Astrocyte (in vitro differentiated cells and primary cell): ENCODE data around the gene ZNF484. TPM values are rescaled to one million over a fixed set of nuclear protein-coding genes. Genes with fewer than 3 reads are reported as not detected.
"Not testable (repeated sequence)": the region's sequence is repeated elsewhere in the genome, so short reads cannot be mapped to it uniquely, and the experiment has no call there.

Source experiments
- DNase-seq: peaks from one replicate; pipeline ENCODE4 v3.0.0-alpha.2; 2010; ENCODE audit warnings: low read depth
- FAIRE-seq: peaks from 2 replicates; lab custom pipeline; 2011; peaks lifted over from hg19 to GRCh38; lab: Jason Lieb, UNC
- H2AFZ ChIP-seq: 2 replicates; pipeline ENCODE4 v1.6.0; 2012; ENCODE audit warnings: low read depth, low read length, inconsistent platforms
- H3K27ac ChIP-seq: 2 replicates; pipeline ENCODE4 v1.5.1; 2011; ENCODE audit warnings: low read depth, low read length, inconsistent platforms
- H3K27me3 ChIP-seq: 2 replicates; pipeline ENCODE4 v1.6.0; 2011; ENCODE audit warnings: low read length, inconsistent platforms; ENCODE audit not compliant: insufficient read depth
- H3K36me3 ChIP-seq: 2 replicates; pipeline ENCODE4 v1.5.1; 2011; ENCODE audit warnings: low read length, inconsistent platforms; ENCODE audit not compliant: insufficient read depth
- H3K4me1 ChIP-seq: 2 replicates; pipeline ENCODE4 v1.5.1; 2011; ENCODE audit warnings: low read length, inconsistent platforms; ENCODE audit not compliant: insufficient read depth
- H3K4me2 ChIP-seq: 2 replicates; pipeline ENCODE4 v1.6.0; 2012; ENCODE audit warnings: low read length, inconsistent platforms
- H3K4me3 ChIP-seq: 2 replicates; pipeline ENCODE4 v1.5.1; 2011; ENCODE audit warnings: low read depth, mild to moderate bottlenecking, low read length, inconsistent platforms; ENCODE audit not compliant: insufficient read depth
- H3K79me2 ChIP-seq: 2 replicates; pipeline ENCODE4 v1.6.0; 2012; ENCODE audit warnings: mild to moderate bottlenecking, low read length, inconsistent platforms; ENCODE audit not compliant: insufficient read depth
- H3K9ac ChIP-seq: 2 replicates; pipeline ENCODE4 v1.6.0; 2012; ENCODE audit warnings: mild to moderate bottlenecking, low read length, inconsistent platforms
- H3K9me3 ChIP-seq: 2 replicates; pipeline ENCODE4 v1.5.1; 2012; ENCODE audit warnings: low read depth, mild to moderate bottlenecking, low read length, inconsistent platforms; ENCODE audit not compliant: insufficient read depth
- H4K20me1 ChIP-seq: 2 replicates; pipeline ENCODE4 v1.6.0; 2012; ENCODE audit warnings: low read length, inconsistent platforms; ENCODE audit not compliant: insufficient read depth
- H3K27ac Mint-ChIP-seq: one replicate; pipeline ENCODE4 v1.8.0; 2021; ENCODE audit warnings: mild to moderate bottlenecking, mixed read lengths; ENCODE audit not compliant: unreplicated experiment
- H3K27me3 Mint-ChIP-seq: one replicate; pipeline ENCODE4 v1.8.0; 2021; ENCODE audit warnings: low read depth, mixed read lengths; ENCODE audit not compliant: unreplicated experiment
- H3K36me3 Mint-ChIP-seq: one replicate; pipeline ENCODE4 v1.8.0; 2021; ENCODE audit warnings: low read depth, mixed read lengths; ENCODE audit not compliant: unreplicated experiment
- H3K4me1 Mint-ChIP-seq: one replicate; pipeline ENCODE4 v1.8.0; 2021; ENCODE audit warnings: low read depth, mixed read lengths; ENCODE audit not compliant: unreplicated experiment
- H3K4me3 Mint-ChIP-seq: one replicate; pipeline ENCODE4 v1.8.0; 2021; ENCODE audit warnings: mild to moderate bottlenecking, moderate library complexity, mixed read lengths; ENCODE audit not compliant: unreplicated experiment
- H3K9me3 Mint-ChIP-seq: one replicate; pipeline ENCODE4 v1.8.0; 2021; ENCODE audit warnings: mild to moderate bottlenecking, mixed read lengths; ENCODE audit not compliant: unreplicated experiment
- CTCF ChIP-seq: IDR thresholded peaks from 2 replicates; pipeline ENCODE4 v1.5.1; 2011; ENCODE audit warnings: low read depth, mild to moderate bottlenecking, inconsistent platforms, low read length, moderate library complexity; ENCODE audit not compliant: insufficient read depth
- EZH2 ChIP-seq: IDR thresholded peaks from 2 replicates; pipeline ENCODE4 v1.6.1; 2012; ENCODE audit warnings: mild to moderate bottlenecking, low read length, inconsistent platforms; ENCODE audit not compliant: insufficient read depth
- total RNA-seq: library from RNA; stranded (reverse); gene quantifications from 2 replicates; pipeline ENCODE4 v1.2.1, GENCODE V29; 2021

ZNF484 gene
- total RNA-seq, 1 donor from 2014 or later = 10.6 TPM

GRCh38 chr9:92870289-92870688, 7.5 kb downstream of the ZNF484 start:
- H3K27ac Mint-ChIP-seq = no peak overlapping the region
- no peak for TF ChIP-seq CTCF
- no peak for TF ChIP-seq EZH2
- FAIRE-seq = no peak

GRCh38 chr9:92866600-92866999, 11.2 kb downstream of the ZNF484 start:
- FAIRE-seq, H3K4me3 Mint-ChIP-seq: not testable (repeated sequence)

More at GRCh38 chr9:92870289-92870688, 7.5 kb downstream of the ZNF484 start:
- Histone ChIP-seq H3K79me2 (peaks cover 54% of the 10 kb centered on the region), H3K27ac (no peak overlapping the region), H3K4me3 (no peak overlapping the region), H3K4me1 (no peaks in the 10 kb centered on the region), H3K36me3 (peaks cover 5% of the 10 kb centered on the region), H3K9ac (no peak overlapping the region), H3K4me2 (no peak overlapping the region), H4K20me1 (peaks cover 20% of the 10 kb centered on the region), H2AFZ (no peak overlapping the region), H3K9me3 (no peaks in the 10 kb centered on the region), H3K27me3 (no peaks in the 10 kb centered on the region)
- no peaks in the 10 kb centered on the region for H3K9me3 Mint-ChIP-seq
- no peaks in the 10 kb centered on the region for H3K27me3 Mint-ChIP-seq
- H3K4me3 Mint-ChIP-seq = no peak overlapping the region
- no peaks in the 10 kb centered on the region for H3K4me1 Mint-ChIP-seq
- peaks cover 19% of the 10 kb centered on the region for H3K36me3 Mint-ChIP-seq
- no peak for DNase-seq

GRCh38 chr9:92864152-92864551, 13.7 kb downstream of the ZNF484 start:
- Mint-ChIP-seq H3K4me3 (no peak overlapping the region), H3K4me1 (no peaks in the 10 kb centered on the region), H3K9me3 (peaks cover 6% of the 10 kb centered on the region), H3K36me3 (peaks cover 30% of the 10 kb centered on the region), H3K27ac (no peak overlapping the region), H3K27me3 (no peaks in the 10 kb centered on the region)
- Histone ChIP-seq H4K20me1 (peaks cover 20% of the 10 kb centered on the region), H2AFZ (no peak overlapping the region), H3K9me3 (peaks cover 5% of the 10 kb centered on the region), H3K27me3 (no peaks in the 10 kb centered on the region), H3K79me2 (peaks cover 35% of the 10 kb centered on the region), H3K4me1 (no peaks in the 10 kb centered on the region), H3K27ac (no peak overlapping the region), H3K4me2 (no peak overlapping the region), H3K4me3 (no peak overlapping the region), H3K9ac (no peak overlapping the region), H3K36me3 (peaks cover 11% of the 10 kb centered on the region)
- TF ChIP-seq CTCF (no peak), EZH2 (no peak)
- FAIRE-seq (no peak), DNase-seq (no peak)

More at GRCh38 chr9:92866600-92866999, 11.2 kb downstream of the ZNF484 start:
- H3K9ac ChIP-seq, DNase-seq, H3K27me3 Mint-ChIP-seq, H3K4me2 ChIP-seq, H2AFZ ChIP-seq, H3K9me3 ChIP-seq, H3K27ac Mint-ChIP-seq, H3K27me3 ChIP-seq, H3K4me1 Mint-ChIP-seq, H3K9me3 Mint-ChIP-seq, H3K36me3 ChIP-seq, H3K4me1 ChIP-seq, H3K27ac ChIP-seq, H3K4me3 ChIP-seq: not testable (repeated sequence)
- peaks cover 21% of the 10 kb centered on the region for H3K36me3 Mint-ChIP-seq
- peaks cover 45% of the 10 kb centered on the region for H3K79me2 ChIP-seq
- H4K20me1 ChIP-seq = peaks cover 31% of the 10 kb centered on the region
